Measurements from ENCODE around the gene AIF1.

AIF1 gene

DNA sequence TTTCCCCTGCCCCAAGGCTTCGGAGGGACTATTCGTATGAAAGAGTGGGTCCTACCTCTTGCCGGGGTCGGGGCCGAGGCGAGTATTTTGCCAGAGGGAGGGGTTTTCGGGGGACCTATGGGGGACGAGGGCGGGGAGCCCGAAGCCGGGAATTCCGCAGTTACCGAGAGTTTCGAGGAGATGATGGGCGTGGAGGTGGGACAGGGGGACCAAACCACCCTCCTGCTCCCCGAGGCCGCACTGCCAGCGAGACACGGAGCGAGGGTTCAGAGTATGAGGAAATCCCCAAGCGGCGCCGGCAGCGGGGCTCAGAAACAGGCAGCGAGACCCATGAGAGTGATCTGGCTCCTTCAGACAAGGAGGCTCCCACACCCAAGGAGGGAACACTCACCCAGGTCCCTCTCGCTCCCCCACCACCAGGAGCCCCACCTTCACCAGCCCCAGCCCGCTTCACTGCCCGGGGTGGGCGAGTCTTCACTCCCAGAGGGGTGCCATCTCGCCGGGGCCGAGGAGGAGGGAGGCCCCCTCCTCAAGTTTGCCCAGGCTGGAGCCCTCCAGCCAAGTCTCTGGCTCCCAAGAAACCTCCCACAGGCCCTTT is 16.7 kb downstream of the AIF1 start:
- CTCF ChIA-PET = no interaction called here
- POLR2A ChIA-PET = no interaction called here
- no peak for DNase-seq (ENCODE audit: extremely low spot score)
- TF ChIP-seq, protein P1, sequence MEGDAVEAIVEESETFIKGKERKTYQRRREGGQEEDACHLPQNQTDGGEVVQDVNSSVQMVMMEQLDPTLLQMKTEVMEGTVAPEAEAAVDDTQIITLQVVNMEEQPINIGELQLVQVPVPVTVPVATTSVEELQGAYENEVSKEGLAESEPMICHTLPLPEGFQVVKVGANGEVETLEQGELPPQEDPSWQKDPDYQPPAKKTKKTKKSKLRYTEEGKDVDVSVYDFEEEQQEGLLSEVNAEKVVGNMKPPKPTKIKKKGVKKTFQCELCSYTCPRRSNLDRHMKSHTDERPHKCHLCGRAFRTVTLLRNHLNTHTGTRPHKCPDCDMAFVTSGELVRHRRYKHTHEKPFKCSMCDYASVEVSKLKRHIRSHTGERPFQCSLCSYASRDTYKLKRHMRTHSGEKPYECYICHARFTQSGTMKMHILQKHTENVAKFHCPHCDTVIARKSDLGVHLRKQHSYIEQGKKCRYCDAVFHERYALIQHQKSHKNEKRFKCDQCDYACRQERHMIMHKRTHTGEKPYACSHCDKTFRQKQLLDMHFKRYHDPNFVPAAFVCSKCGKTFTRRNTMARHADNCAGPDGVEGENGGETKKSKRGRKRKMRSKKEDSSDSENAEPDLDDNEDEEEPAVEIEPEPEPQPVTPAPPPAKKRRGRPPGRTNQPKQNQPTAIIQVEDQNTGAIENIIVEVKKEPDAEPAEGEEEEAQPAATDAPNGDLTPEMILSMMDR (IDR thresholded peaks at IDR 0.05; ENCODE audit: control extremely low read depth, extremely low read depth, low read depth, missing control alignments) = no peak

DNA sequence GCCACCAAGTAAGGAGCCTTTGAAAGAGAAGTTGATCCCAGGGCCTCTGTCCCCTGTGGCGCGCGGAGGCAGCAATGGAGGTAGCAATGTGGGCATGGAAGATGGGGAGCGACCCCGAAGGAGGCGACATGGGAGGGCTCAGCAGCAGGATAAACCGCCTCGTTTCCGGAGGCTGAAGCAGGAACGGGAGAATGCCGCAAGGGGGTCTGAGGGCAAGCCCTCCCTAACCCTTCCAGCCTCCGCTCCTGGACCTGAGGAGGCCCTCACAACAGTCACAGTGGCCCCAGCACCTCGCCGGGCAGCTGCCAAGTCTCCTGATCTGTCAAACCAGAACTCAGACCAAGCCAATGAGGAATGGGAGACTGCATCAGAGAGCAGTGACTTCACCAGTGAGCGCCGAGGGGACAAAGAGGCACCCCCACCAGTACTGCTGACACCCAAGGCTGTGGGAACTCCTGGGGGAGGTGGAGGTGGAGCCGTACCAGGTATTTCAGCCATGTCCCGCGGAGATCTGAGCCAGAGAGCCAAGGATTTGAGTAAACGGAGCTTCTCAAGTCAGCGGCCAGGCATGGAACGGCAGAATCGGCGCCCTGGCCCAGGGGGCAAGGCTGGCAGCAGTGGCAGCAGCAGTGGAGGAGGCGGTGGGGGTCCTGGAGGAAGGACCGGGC is 17.4 kb downstream of the AIF1 start:
- POLR2A ChIA-PET = no interaction called here
- CTCF ChIA-PET = no interaction called here

DNA sequence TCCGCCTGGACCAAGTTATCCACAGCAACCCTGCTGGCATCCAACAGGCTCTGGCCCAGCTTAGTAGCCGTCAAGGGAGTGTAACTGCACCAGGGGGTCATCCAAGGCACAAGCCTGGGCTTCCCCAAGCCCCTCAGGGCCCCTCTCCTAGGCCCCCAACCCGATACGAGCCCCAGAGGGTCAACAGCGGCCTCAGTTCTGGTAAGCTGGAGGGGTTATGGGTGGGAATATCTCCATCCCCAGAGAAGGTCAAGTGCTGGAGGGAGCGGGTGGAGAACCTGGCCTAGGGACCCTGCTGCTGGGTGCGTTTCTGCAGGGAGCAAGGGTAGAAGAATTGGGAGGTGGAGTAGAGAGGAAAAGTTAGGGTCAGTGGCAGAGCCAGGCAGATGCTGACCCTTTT is 18.4 kb downstream of the AIF1 start:
- DNase-seq (ENCODE audit: extremely low spot score) = no peak
- TF ChIP-seq, protein P1 (IDR thresholded peaks at IDR 0.05; ENCODE audit: control extremely low read depth, extremely low read depth, low read depth, missing control alignments) = no peak
- ChIA-PET POLR2A (interaction anchor here (1.1 to 1.2 kb wide), 2 partner anchors 10 to 13 kb away, joined by 6 to 8 read pairs; partner anchors contain the start of gene PRRC2A), CTCF (interaction anchor here (1.5 to 2.4 kb wide), 3 partner anchors 10 to 12 kb away, joined by 5 to 7 read pairs (median 6); no protein-coding TSS in a partner anchor)

More for the DNA sequence above, 17.4 kb downstream of the AIF1 start:
- DNase-seq (ENCODE audit: extremely low spot score) = no peak
- TF ChIP-seq, protein P1 (IDR thresholded peaks at IDR 0.05; ENCODE audit: control extremely low read depth, extremely low read depth, low read depth, missing control alignments) = no peak

DNA sequence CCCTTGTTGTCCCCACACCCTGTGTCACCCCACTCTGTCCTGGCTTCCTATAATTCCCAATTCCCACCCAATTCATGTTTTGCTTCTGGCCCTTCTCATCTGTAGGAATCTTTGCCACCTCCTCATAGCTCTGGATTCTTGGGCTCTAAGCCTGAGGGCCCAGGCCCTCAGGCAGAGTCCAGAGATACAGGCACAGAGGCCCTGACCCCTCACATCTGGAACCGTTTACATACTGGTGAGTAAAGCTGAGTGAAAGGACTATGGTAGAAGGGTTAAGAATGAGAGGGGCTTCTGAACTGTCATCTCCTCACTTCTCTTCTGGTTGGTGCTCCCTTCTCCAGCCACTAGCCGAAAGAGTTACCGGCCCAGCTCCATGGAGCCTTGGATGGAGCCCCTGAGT is 19.1 kb downstream of the AIF1 start:
- CTCF ChIA-PET = interaction anchor here (1.0 to 2.4 kb wide), 5 partner anchors 9 to 83 kb away, joined by 3 to 7 read pairs (median 5); no protein-coding TSS in a partner anchor
- POLR2A ChIA-PET = interaction anchor here (1.1 to 1.2 kb wide), 2 partner anchors 10 to 14 kb away, joined by 6 to 8 read pairs; partner anchors contain the start of gene PRRC2A
- TF ChIP-seq, protein P1 (IDR thresholded peaks at IDR 0.05; ENCODE audit: control extremely low read depth, extremely low read depth, low read depth, missing control alignments) = no peak
- DNase-seq (ENCODE audit: extremely low spot score) = no peak

DNA sequence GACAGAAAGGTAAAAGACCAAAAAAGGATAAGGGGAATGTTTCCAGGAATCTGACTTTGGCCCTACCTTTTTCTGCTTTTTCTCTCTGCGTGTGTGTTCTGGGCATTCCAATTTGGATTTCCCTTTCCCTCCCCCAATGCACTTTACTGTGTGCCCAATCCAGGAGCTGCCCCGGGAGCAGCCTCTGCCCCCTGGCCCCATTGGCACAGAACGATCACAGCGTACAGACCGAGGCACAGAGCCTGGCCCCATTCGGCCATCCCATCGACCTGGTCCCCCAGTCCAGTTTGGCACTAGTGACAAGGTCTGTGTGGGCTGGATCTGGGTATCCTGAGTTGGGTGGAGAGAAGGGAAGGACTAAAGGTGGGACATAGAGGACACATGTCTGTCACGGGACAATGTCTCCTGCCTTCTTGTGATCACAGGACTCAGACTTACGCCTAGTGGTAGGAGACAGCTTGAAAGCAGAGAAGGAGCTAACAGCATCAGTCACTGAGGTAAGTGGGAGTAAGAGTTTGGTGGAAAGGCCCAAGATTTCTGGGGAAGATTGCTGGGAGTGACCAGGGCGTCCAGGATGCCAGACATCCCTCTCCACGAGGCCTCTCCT is 20.0 kb downstream of the AIF1 start:
- CTCF ChIA-PET = interaction anchor here (1.0 to 2.4 kb wide), 6 partner anchors 9 to 84 kb away, joined by 3 to 7 read pairs (median 4); no protein-coding TSS in a partner anchor
- POLR2A ChIA-PET = interaction anchor here (0.6 to 1.2 kb wide), 2 partner anchors 9 to 201 kb away, joined by 7 to 8 read pairs; no protein-coding TSS in a partner anchor
- TF ChIP-seq, protein P1 (IDR thresholded peaks at IDR 0.05; ENCODE audit: control extremely low read depth, extremely low read depth, low read depth, missing control alignments) = no peak
- no peak for DNase-seq (ENCODE audit: extremely low spot score)

All from GM10248 (cell line).